Cardiac atrium fibroblast (primary cell): ENCODE data around the gene C4BPB. TPM values are rescaled to one million over a fixed set of nuclear protein-coding genes. Genes with fewer than 3 reads are reported as not detected.

Experiments used
- total RNA-seq: library from RNA; depleted of rRNA; stranded (reverse); fragments of >200 nt; gene quantifications from 2 replicates; pipeline ENCODE4 v1.2.3, GENCODE V29; 2015

Gene C4BPB
- not detected in 2 replicates for total RNA-seq

GRCh38 chr1:207088701-207089626 is at the start of gene C4BPB:
Gene C4BPB, plus strand, starts transcription at chr1:207088860. Its CDS starts 672 bp downstream, at chr1:207089532.

GRCh38 chr1:207051191-207051943 is 37.3 kb upstream of the C4BPB start, which contains the start of gene YOD1:
Gene YOD1, minus strand, starts transcription at chr1:207051208. Its CDS starts 178 bp downstream, at chr1:207051030.

DNA sequence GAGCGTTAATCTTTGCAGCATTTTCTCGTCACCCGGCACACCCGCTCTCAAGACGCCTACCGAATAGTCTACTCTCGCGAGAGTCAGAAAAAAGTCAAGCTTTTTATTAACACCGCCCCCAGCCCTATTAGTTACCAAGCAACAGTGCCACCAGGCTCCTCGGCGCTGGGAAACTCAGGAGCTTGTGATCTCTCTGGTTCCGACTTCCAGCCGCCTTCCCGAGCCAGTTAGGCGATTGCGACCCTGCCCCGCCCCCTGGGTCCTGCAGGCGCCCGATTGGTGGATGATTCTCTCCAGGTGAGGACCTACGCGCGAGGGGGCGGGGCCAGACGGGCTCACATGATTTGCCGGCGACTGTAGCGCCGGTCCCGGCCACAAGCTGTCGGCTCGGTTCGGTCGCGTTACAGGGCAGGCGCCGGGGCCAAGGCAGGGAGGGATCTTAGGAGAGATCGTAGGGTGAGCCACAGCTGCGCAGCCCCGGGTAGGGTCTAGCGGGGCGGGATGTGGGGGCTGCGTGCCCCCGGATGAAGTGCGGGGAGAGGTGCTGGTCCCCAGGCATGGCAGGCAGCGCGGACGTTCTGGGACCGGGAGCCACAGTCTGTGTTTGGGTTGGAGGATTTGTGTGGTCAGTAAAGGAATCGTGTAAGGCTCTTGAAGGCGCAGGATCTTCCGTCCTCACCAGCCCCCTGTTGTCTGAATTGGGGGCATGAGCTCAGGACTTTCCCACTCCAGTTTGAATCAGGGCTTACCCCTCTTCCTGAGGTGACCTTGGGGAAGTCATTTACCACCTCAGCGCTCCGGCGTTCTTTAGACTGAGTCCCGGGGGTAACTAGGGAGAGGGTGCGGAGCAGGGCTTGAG is 35.5 kb upstream of the C4BPB start, which contains the start of gene PFKFB2:
Gene PFKFB2, plus strand, starts transcription at position 365 of the 859 bp plus-strand sequence. CDS start 1,443 bp downstream, outside the sequence.

DNA sequence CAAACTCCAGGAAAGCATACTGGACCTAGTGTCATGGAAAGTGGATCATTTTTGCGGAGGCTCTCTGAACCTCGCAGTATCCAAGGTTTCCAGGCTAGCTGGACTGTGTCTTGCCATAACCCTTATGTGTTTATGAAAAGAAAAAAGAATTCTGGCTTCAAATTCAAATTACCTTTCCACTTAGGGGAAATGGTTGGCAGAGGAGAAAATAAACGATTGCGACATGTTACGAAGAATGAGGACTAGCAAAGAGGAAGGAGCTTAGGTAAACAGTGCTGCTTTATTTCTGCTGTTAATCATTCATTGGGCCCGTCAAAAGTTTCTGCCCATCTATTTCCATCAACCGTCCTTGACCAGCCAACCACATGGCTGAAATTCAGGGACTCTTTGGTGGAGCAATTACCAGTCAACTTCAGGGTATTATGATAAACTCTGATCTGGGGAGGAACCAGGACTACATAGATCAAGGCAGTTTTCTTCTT is 15.3 kb downstream of the C4BPB start, which contains the start of gene C4BPA:
Gene C4BPA, plus strand, starts transcription at position 342 of the 482 bp plus-strand sequence. CDS start 8,793 bp downstream, outside the sequence.

Other genes starting within 250 kb of the C4BPB start
- gene IL20, start 223.2 kb upstream of the C4BPB start, total RNA-seq, result not detected in 2 replicates
- 0.81 TPM in 1 of 2 replicates, not detected in the other for gene IL24, start 191.4 kb upstream of the C4BPB start, total RNA-seq
- 1.8 and 8.1 TPM in 2 replicates for gene FCMR, start 166.9 kb upstream of the C4BPB start, total RNA-seq
- gene PIGR, start 142.4 kb upstream of the C4BPB start, total RNA-seq, result not detected in 2 replicates
- not detected in 2 replicates for gene FCAMR, start 118.4 kb upstream of the C4BPB start, total RNA-seq
- gene C1orf116, start 56.1 kb upstream of the C4BPB start, total RNA-seq, result not detected in 2 replicates
- gene YOD1, start 37.7 kb upstream of the C4BPB start, total RNA-seq, result 3.8 and 4.5 TPM in 2 replicates
- 0.72 and 2.4 TPM in 2 replicates for gene PFKFB2, start 35.6 kb upstream of the C4BPB start, total RNA-seq
- gene C4BPA, start 15.4 kb downstream of the C4BPB start, total RNA-seq, result under 0.01 TPM in 1 of 2 replicates, not detected in the other
- gene CD55, start 232.8 kb downstream of the C4BPB start, total RNA-seq, result 33.4 and 43.9 TPM in 2 replicates